Pericardium fibroblast (primary cell): ENCODE data around the gene CEP126. TPM values are rescaled to one million over a fixed set of nuclear protein-coding genes. Genes with fewer than 3 reads are reported as not detected.

Source experiments
- total RNA-seq: library from RNA; depleted of rRNA; stranded (reverse); fragments of >200 nt; gene quantifications from 2 replicates; pipeline ENCODE4 v1.2.3, GENCODE V29; 2015

The CEP126 gene
- total RNA-seq, result 0.93 and 1.5 TPM in 2 replicates

GRCh38 chr11:101914738-101915426 is at the start of gene CEP126:
Gene CEP126 (plus strand): TSS chr11:101915010. CDS start chr11:101915285, 275 bp downstream.

GRCh38 chr11:101916422-101916821 is 1.6 kb downstream of the CEP126 start, which contains the start of gene ANGPTL5:
Gene ANGPTL5 (minus strand): TSS chr11:101916522. CDS start chr11:101907909, 8,613 bp downstream.

GRCh38 chr11:102047305-102047924 is 132.6 kb downstream of the CEP126 start, which contains the start of gene CFAP300:
Gene CFAP300 (plus strand): TSS chr11:102047437. CDS start chr11:102047471, 34 bp downstream.

Other genes starting within 250 kb of the CEP126 start
- gene ANGPTL5, start 1.5 kb downstream of the CEP126 start, total RNA-seq, result not detected in 2 replicates
- gene CFAP300, start 132.4 kb downstream of the CEP126 start, total RNA-seq, result 2.0 and 10.3 TPM in 2 replicates
- 79.2 and 96.9 TPM in 2 replicates for gene YAP1, start 195.4 kb downstream of the CEP126 start, total RNA-seq